ENCODE data around the gene ANAPC13. TPM values are rescaled to one million over a fixed set of nuclear protein-coding genes. Genes with fewer than 3 reads are reported as not detected.

Gene ANAPC13
- total RNA-seq, 3 donors from 2014 or later, result 28.9 to 44.6 (median 36.4) TPM

DNA sequence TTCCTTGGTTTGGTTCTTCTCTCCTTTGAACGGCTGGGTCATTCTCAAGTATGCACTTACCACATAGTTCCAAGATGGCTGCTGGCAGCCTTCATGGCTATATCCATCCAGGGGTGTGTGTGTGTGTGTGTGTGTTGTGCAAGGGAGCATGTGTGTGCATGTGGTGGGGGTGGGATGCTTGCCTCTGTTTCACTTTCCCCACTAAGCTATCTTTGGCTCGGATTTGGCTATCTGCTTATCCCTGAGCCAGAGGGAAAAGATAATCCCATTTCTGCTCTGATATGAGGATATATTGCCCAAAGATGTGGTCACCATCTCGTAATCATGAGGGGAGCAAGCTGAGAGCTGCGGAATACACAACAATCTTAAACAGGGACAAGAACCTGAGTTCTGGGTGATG lies 26.2 kb downstream of the ANAPC13 start:
- no peaks in the 10 kb centered on the region for H3K4me1 ChIP-seq (ENCODE audit: low read depth)
- ATAC-seq (no peak), DNase-seq (no peak)
- TF ChIP-seq, protein P1, sequence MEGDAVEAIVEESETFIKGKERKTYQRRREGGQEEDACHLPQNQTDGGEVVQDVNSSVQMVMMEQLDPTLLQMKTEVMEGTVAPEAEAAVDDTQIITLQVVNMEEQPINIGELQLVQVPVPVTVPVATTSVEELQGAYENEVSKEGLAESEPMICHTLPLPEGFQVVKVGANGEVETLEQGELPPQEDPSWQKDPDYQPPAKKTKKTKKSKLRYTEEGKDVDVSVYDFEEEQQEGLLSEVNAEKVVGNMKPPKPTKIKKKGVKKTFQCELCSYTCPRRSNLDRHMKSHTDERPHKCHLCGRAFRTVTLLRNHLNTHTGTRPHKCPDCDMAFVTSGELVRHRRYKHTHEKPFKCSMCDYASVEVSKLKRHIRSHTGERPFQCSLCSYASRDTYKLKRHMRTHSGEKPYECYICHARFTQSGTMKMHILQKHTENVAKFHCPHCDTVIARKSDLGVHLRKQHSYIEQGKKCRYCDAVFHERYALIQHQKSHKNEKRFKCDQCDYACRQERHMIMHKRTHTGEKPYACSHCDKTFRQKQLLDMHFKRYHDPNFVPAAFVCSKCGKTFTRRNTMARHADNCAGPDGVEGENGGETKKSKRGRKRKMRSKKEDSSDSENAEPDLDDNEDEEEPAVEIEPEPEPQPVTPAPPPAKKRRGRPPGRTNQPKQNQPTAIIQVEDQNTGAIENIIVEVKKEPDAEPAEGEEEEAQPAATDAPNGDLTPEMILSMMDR (IDR thresholded peaks at IDR 0.05), result no peak
- intact Hi-C loops (cut with DNase I, micrococcal nuclease), result no loop called here
- no peak overlapping the region for H3K4me3 ChIP-seq
- H3K36me3 ChIP-seq (ENCODE audit: low read depth), result no peaks in the 10 kb centered on the region
- H3K9me3 ChIP-seq, result no peaks in the 10 kb centered on the region

DNA sequence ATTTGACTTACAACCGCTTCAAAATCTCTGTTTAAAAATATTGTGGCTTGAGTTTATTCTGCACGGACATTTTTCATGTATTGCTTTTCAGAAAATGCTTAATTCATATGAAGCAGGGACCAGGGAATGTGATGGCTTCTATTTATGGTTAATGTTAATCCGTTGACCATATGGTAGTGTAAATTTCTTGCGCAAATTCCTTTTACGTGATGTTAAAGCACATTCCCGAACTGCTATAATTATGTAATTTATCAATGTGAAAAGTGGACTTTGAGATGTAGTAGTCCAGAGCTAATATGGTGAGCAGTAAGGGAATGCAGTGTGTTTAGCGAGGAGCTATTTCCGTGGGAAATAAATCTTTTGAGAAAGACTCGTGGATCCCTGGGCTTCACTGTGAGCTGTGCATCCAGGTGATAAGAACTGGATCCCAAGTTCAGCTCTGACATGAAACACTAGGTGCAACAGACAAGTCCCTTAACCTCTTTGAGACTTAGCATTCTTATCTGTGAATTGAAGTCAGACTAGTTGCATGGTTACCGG lies 27.3 kb downstream of the ANAPC13 start:
- H3K36me3 ChIP-seq (ENCODE audit: low read depth), result no peaks in the 10 kb centered on the region
- no peak for DNase-seq
- TF ChIP-seq, protein P1 (IDR thresholded peaks at IDR 0.05), result no peak
- intact Hi-C loops (cut with DNase I, micrococcal nuclease), result no loop called here
- H3K4me1 ChIP-seq (ENCODE audit: low read depth), result no peaks in the 10 kb centered on the region
- H3K4me3 ChIP-seq, result no peak overlapping the region
- no peaks in the 10 kb centered on the region for H3K9me3 ChIP-seq
- ATAC-seq, result no peak

DNA sequence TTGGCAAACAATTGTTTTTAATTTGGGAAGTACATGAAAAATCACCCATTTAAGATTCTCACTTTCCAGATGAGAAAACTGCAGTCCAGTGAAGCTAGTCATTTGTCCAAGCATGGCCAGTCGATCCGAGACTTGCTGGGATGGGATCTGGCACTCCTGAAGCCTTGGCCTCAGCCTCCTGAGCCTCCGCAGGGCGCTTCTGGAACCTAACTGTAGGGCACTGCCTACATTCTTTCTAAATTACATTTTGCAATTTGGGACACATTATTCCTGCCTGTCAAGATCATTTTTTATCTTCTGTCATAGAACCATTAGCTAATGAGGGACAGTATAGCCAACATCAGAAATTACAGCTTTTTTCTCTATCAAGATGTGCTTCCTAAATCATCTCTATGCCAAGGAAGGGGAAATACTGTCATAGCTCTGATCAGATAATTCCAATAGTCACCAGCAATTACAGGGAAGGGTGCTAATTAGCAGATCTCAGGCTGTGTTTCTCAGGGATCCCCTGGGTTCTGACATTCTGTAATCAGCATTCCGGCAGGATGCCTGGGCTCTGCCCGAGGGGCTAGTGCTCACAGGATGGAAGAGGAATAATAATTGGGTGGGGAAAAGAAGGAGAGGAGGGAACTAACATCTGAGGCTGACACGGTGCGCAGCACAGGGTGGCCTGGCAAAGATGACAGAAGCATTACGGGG lies 28.3 kb downstream of the ANAPC13 start:
- H3K9me3 ChIP-seq, result no peaks in the 10 kb centered on the region
- ATAC-seq (no peak), DNase-seq (no peak)
- H3K36me3 ChIP-seq (ENCODE audit: low read depth), result no peaks in the 10 kb centered on the region
- no peaks in the 10 kb centered on the region for H3K4me1 ChIP-seq (ENCODE audit: low read depth)
- intact Hi-C loops (cut with DNase I, micrococcal nuclease), result no loop called here
- TF ChIP-seq, protein P1 (IDR thresholded peaks at IDR 0.05), result no peak
- no peak overlapping the region for H3K4me3 ChIP-seq

DNA sequence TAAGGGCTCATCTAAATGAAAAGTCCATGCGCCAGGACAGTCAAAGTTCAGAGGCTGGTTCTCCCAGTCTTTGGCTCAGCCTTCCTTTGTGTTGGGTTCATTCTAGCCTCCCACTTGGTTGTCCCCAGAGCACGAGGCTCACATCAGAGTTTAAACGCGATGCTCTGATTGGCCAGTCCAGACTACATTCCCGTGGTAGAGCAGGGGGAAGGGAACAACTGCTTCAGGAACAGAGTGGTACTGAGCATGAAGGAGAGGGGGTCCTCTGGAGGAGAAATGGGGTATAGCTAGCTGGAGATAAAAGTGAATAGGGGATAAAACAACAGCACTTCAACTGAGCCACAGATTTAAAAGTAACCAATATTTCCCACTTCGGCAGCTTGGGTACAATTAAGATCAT lies 32.2 kb downstream of the ANAPC13 start:
- Histone ChIP-seq H3K9me3 (no peaks in the 10 kb centered on the region), H3K4me3 (no peak overlapping the region), H3K36me3 (ENCODE audit: low read depth) (no peaks in the 10 kb centered on the region), H3K4me1 (ENCODE audit: low read depth) (no peaks in the 10 kb centered on the region)
- no peak for DNase-seq
- TF ChIP-seq, protein P1 (IDR thresholded peaks at IDR 0.05), result no peak
- no peak for ATAC-seq
- intact Hi-C loops (cut with DNase I, micrococcal nuclease), result no loop called here

DNA sequence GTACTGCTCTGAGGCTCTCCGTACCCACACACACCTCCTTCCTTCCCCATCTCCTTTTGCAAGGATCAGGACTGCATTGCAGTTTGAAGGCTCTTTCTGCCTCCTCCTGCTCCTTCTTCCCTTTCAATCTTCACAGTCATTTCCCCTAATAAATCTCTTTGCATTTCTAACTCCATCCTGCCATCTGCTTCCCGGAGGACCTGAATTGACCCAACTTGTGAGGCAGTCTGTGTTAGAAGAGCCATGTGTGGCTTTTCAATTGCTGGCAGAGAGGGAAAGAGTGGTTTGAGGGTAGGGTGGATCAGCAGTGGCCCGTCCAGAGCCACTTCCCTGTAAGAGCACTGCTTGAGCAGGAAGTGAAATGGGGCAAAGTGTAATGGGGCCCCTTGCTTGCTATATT lies 35.8 kb downstream of the ANAPC13 start:
- ATAC-seq, result peak; percentile 32

More for the DNA sequence above, 35.8 kb downstream of the ANAPC13 start:
- TF ChIP-seq, protein P1 (IDR thresholded peaks at IDR 0.05), result no peak
- intact Hi-C loops (cut with DNase I, micrococcal nuclease), result no loop called here
- H3K9me3 ChIP-seq, result no peaks in the 10 kb centered on the region
- no peak for DNase-seq
- no peaks in the 10 kb centered on the region for H3K4me1 ChIP-seq (ENCODE audit: low read depth)
- no peak overlapping the region for H3K4me3 ChIP-seq
- no peaks in the 10 kb centered on the region for H3K36me3 ChIP-seq (ENCODE audit: low read depth)
